22Rv1 (cell line): ENCODE data around the gene CABLES2.

Experiments used
- H3K27ac ChIP-seq: fragments of 450-650 bp; 2 replicates; pipeline ENCODE4 v1.5.1; 2017
- ZFX ChIP-seq: fragments of 450-650 bp; IDR thresholded peaks from 2 replicates; pipeline ENCODE4 v1.6.1; 2017; ENCODE audit warnings: antibody characterized with exemption, borderline replicate concordance
- TF ChIP-seq, protein P1 (sequence below): fragments of 450-650 bp; IDR thresholded peaks from 2 replicates; pipeline ENCODE4 v1.5.1; 2017; ENCODE audit warnings: mild to moderate bottlenecking

Gene CABLES2

DNA sequence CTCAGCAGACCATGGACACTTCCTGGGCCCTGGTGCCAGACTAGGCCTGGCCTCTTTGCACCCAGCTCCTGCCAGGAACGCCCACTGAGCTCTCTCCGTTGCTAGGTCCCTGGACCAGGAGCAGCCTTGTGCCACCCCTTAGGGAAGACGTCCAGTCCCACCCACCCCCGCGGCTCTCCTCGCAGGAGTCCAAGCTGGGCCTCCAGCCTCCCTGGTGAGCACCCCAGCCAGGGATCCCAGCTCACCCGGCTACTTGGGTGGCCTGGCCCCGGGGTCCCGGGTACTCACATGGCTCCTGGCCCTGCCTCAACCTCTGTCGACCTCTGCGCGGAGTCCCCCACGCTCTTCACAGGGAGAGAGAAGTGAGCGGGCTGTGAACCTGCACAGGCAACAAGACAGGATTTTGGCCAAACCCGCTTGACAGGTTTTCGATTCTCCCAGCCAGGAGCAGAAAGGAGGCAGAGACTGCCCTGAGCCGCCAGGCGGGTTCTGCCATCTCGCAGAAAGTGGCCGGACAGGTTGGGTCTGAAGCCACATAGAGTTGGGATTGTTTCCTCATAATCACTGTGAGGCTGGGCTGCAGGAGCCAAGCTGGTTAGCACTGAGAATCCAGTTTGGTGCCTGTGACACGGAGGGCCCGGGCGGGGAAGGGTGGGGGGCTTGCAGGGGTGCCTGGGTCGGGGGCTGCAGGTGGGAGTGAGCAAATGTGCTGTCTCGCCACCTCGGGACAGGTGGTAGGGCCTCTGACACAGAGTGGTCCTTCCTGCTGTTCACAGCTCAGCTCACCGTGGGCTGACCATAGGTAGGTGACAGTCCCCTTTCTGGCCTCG is 20.3 kb upstream of the CABLES2 start, which contains the start of gene RBBP8NL:
Gene RBBP8NL (minus strand): TSS at position 368 of the 830 bp plus-strand sequence. CDS start 7,892 bp downstream, outside the sequence.
- peak within 1 kb of the TSS; percentile 89 for H3K27ac ChIP-seq

DNA sequence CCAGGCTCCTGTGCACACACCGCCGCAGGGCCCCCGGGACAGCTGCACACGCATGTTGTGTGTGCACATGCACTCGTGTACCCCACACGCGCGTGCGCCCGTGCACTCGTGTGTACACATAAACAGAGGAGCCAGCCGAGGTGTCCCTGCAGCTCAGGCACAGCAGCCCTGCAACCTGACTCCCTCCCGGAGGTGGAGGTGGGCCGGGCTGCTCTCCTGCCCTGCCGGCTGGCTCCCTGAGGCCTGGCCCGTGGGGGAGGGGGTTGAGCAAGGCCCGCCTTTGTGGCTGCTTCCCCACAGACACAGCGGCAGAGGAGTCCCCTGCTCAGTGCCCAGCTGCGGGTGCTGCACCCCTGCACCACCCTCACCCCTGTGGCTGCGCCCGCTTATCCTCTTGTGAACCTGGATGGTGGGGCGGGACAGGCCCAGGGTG is 19.6 kb upstream of the CABLES2 start:
- no peak for TF ChIP-seq ZFX
- TF ChIP-seq, protein P1, sequence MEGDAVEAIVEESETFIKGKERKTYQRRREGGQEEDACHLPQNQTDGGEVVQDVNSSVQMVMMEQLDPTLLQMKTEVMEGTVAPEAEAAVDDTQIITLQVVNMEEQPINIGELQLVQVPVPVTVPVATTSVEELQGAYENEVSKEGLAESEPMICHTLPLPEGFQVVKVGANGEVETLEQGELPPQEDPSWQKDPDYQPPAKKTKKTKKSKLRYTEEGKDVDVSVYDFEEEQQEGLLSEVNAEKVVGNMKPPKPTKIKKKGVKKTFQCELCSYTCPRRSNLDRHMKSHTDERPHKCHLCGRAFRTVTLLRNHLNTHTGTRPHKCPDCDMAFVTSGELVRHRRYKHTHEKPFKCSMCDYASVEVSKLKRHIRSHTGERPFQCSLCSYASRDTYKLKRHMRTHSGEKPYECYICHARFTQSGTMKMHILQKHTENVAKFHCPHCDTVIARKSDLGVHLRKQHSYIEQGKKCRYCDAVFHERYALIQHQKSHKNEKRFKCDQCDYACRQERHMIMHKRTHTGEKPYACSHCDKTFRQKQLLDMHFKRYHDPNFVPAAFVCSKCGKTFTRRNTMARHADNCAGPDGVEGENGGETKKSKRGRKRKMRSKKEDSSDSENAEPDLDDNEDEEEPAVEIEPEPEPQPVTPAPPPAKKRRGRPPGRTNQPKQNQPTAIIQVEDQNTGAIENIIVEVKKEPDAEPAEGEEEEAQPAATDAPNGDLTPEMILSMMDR, result no peak
- H3K27ac ChIP-seq, result peak overlapping the region; percentile 89

More for the DNA sequence above, 20.3 kb upstream of the CABLES2 start, which contains the start of gene RBBP8NL:
- TF ChIP-seq ZFX, result no peak
- TF ChIP-seq, protein P1, result 0 out of 2 replicates have a peak, but pooled peaks have one; percentile 10

DNA sequence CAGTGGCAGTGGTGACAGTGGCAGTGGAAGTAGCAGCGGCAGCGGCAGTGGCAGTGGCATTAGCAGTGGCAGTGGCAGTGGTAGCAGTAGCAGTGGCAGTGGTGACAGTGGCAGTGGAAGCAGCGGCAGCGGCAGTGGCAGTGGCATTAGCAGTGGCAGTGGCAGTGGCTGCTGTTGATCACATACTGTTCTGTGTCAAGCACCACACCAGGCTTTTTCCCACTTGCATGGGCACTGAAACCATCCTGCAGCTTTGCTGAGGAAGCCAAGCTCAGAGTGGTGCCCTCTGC is 18.9 kb upstream of the CABLES2 start:
- peak overlapping the region; percentile 89 for H3K27ac ChIP-seq

DNA sequence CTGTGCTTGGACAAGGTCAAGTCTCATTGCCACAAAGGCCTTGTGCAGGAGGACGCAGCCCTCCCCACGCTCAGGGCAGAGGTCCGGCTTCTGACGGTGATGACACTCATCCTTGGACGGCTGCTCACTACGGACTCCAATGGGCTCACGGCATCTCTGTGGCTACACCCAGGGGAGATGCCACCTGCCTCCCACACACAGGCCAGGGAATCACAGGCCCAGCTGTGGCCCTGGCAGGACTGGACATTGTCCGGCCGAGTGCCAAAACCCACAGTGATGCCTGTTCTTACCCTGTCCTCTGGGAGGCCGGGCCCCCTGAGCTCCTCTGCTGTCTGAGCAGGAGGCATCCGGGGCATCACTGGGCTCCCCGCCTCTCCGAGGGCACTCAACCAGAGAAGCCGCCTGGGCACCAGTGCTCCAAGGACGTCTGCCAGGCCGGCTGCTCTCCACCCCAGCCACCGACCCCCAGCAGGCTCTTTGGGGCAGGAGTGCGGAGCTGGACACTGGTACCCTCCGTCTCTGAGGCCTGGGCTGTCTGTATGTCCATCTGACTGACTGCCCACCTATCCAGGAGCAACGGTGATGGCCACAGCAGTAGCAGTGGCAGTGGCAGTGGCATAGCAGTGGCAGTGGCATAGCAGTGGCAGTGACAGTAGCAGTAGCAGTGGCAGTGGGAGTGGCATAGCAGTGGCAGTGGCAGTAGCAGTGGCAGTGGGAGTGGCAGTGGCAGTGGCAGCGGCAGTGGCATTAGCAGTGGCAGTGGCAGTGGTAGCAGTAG is 18.4 kb upstream of the CABLES2 start:
- TF ChIP-seq, protein P1, result no peak
- no peak for TF ChIP-seq ZFX
- no peak overlapping the region for H3K27ac ChIP-seq

DNA sequence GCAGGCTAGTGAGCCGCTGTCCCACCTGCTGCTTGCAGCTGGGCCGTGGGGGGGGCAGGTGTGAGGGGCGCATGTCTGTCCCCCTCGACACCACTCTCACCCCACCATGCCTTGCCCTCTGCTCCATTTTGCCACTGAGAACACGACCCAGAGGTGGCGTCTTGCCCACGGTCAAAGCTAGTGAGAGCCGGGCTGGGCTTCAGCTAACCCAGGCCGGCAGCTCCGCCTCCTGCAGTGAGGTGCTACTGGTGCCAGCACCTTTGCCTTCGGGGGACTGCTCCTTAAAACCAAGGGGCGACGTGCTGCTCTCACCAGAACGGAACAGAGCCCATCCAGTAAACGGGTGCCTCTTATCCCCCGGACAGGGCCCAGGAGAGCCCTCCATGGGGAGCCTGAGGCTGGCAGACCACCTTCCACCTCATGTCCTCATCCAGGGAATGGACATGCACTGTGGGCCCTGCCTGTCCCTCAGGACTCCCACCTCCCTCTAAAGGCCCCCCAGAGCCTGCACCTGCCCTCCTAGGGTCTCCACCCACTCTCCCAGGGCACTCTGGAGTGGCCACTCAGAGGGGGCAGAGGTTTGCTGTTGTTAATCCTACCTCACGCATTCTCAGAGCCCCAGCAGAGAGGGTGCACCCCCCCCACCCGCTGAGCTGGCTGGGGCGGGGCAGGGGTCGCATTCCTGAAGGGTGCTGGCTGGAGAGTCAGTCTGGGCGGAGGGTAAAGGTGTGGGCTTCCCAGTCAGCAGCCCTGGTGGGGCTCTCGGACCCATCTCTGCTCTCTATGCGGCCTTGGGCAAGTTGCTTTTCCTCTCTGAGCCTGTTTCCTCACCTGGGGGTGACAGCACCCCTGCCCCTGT is 17.4 kb upstream of the CABLES2 start:
- H3K27ac ChIP-seq, result no peak overlapping the region
- no peak for TF ChIP-seq ZFX
- TF ChIP-seq, protein P1, result no peak

DNA sequence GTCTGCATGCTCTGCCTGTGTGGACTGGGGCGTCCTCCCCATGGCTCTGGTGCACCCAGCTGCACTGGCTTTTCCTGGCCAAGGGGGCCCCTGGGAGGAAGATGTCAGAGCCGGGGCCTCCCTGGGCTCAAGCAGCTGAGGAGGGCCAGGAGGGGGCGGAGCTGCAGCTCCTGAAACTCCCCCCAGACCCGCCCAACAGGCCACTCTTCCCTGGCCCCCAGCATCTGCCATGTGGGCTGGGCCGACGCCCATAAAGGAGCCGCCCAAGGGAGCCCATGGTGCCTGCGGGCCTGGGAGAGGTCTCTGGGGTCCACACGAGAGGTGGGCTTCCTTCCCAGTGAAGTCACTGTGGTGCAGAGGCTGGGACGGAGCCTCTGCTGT is 16.2 kb upstream of the CABLES2 start:
- TF ChIP-seq, protein P1, result no peak
- no peak for TF ChIP-seq ZFX

DNA sequence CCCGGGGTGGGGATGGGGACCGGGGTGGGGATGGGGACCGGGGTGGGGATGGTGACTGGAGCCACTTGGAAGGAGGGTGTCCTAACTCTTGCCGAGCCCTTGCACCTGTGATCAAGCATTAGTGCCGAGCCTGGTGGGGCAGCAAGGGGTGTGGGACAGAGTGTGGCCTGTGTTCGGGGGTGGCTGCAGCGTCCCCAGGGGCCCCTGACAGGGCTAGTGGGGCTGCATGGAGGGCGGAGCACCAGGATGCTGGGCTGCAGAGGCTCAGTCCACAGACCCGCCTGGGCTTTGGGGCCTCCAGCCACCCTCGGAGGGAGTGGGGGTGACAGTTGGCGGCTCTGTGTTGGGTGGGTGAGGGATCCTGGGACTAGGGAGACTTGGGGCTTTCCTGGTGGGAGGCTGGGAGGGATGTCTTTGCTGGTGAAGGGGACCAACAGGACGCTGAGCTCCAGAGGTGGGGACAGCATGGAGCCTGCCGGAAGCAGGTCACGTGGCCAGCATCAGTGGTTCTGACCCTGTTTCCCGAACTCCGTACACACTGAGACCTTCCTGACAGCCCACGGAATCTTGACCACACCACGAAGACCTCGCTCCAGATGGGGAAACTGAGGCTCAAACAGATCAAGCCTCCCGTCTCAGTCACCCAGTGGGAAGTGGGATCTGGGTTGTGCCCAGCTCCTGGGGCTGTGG is 15.7 kb upstream of the CABLES2 start:
- TF ChIP-seq, protein P1, result no peak
- TF ChIP-seq ZFX, result no peak
- no peak overlapping the region for H3K27ac ChIP-seq

More for the DNA sequence above, 16.2 kb upstream of the CABLES2 start:
- H3K27ac ChIP-seq, result no peak overlapping the region
